Osteocyte (in vitro differentiated cells): ENCODE results near the gene DMBX1. TPM values are rescaled to one million over a fixed set of nuclear protein-coding genes. Genes with fewer than 3 reads are reported as not detected.

Experiments
- DNase-seq: peaks from one replicate; pipeline ENCODE4 v3.0.0; 2021; ENCODE audit warnings: mixed read lengths; ENCODE audit not compliant: unreplicated experiment; ENCODE audit errors: extremely low spot score
- H3K27ac Mint-ChIP-seq: one replicate; pipeline ENCODE4 v1.8.0; 2021; ENCODE audit warnings: mild to moderate bottlenecking, mixed read lengths; ENCODE audit not compliant: unreplicated experiment
- H3K27me3 Mint-ChIP-seq: one replicate; pipeline ENCODE4 v1.8.0; 2021; ENCODE audit warnings: mixed read lengths; ENCODE audit not compliant: unreplicated experiment
- H3K36me3 Mint-ChIP-seq: one replicate; pipeline ENCODE4 v1.8.0; 2021; ENCODE audit warnings: mixed read lengths; ENCODE audit not compliant: unreplicated experiment
- H3K4me1 Mint-ChIP-seq: one replicate; pipeline ENCODE4 v1.8.0; 2021; ENCODE audit warnings: mixed read lengths; ENCODE audit not compliant: unreplicated experiment
- H3K4me3 Mint-ChIP-seq: one replicate; pipeline ENCODE4 v1.8.0; 2021; ENCODE audit warnings: mild to moderate bottlenecking, moderate library complexity, mixed read lengths; ENCODE audit not compliant: unreplicated experiment
- H3K9me3 Mint-ChIP-seq: one replicate; pipeline ENCODE4 v1.8.0; 2021; ENCODE audit warnings: mixed read lengths; ENCODE audit not compliant: unreplicated experiment
- CTCF ChIP-seq: fragments of 200-600 bp; sonication (generic); IDR thresholded peaks from 2 replicates; pipeline ENCODE4 v1.5.0; 2021; ENCODE audit warnings: antibody characterized with exemption, mild to moderate bottlenecking, moderate library complexity
- total RNA-seq: library from RNA; stranded (reverse); gene quantifications from 2 replicates; pipeline ENCODE4 v1.2.1, GENCODE V29; 2021

DMBX1 gene
- total RNA-seq, 1 donor from 2014 or later = not detected

GRCh38 chr1:46450160-46450517, 39.5 kb upstream of the DMBX1 start:
- Mint-ChIP-seq H3K27me3 (peaks cover 80% of the 10 kb centered on the region), H3K27ac (no peak overlapping the region), H3K9me3 (no peaks in the 10 kb centered on the region), H3K36me3 (no peaks in the 10 kb centered on the region), H3K4me3 (no peak overlapping the region), H3K4me1 (peaks cover 8% of the 10 kb centered on the region)
- no peak for DNase-seq
- no peak for TF ChIP-seq CTCF

GRCh38 chr1:46451948-46452930, 37.4 kb upstream of the DMBX1 start:
- Mint-ChIP-seq H3K27me3 (peaks cover 61% of the 10 kb centered on the region), H3K4me1 (peaks cover 6% of the 10 kb centered on the region), H3K36me3 (no peaks in the 10 kb centered on the region), H3K9me3 (no peaks in the 10 kb centered on the region), H3K27ac (no peak overlapping the region), H3K4me3 (no peak overlapping the region)
- DNase-seq = no peak
- TF ChIP-seq CTCF = no peak

- no peak for DNase-seq
- H3K9me3 Mint-ChIP-seq = no peaks in the 10 kb centered on the region
- no peak overlapping the region for H3K27ac Mint-ChIP-seq
- peaks cover 6% of the 10 kb centered on the region for H3K4me1 Mint-ChIP-seq
- no peaks in the 10 kb centered on the region for H3K36me3 Mint-ChIP-seq
- no peak overlapping the region for H3K4me3 Mint-ChIP-seq
- H3K27me3 Mint-ChIP-seq = peaks cover 55% of the 10 kb centered on the region
- no peak for TF ChIP-seq CTCF
Observed at GRCh38 chr1:46452931-46453325, 36.7 kb upstream of the DMBX1 start.

- no peaks in the 10 kb centered on the region for H3K9me3 Mint-ChIP-seq
- no peak for TF ChIP-seq CTCF
- peaks cover 53% of the 10 kb centered on the region for H3K27me3 Mint-ChIP-seq
Observed at GRCh38 chr1:46453449-46453848, 36.2 kb upstream of the DMBX1 start.

GRCh38 chr1:46455951-46456350, 33.7 kb upstream of the DMBX1 start:
- no peak overlapping the region for H3K27ac Mint-ChIP-seq
- H3K27me3 Mint-ChIP-seq = peaks cover 58% of the 10 kb centered on the region
- H3K4me1 Mint-ChIP-seq = no peaks in the 10 kb centered on the region
- no peaks in the 10 kb centered on the region for H3K9me3 Mint-ChIP-seq
- no peak overlapping the region for H3K4me3 Mint-ChIP-seq
- TF ChIP-seq CTCF = no peak
- H3K36me3 Mint-ChIP-seq = no peaks in the 10 kb centered on the region
- DNase-seq = no peak

More at GRCh38 chr1:46453449-46453848, 36.2 kb upstream of the DMBX1 start:
- Mint-ChIP-seq H3K36me3 (no peaks in the 10 kb centered on the region), H3K4me1 (peaks cover 3% of the 10 kb centered on the region), H3K4me3 (no peak overlapping the region), H3K27ac (no peak overlapping the region)
- no peak for DNase-seq
